ENCODE measurements around the gene PRELID1. TPM values are rescaled to one million over a fixed set of nuclear protein-coding genes. Genes with fewer than 3 reads are reported as not detected.
A peak's percentile ranks its signal among the peaks of the same experiment; 100 is the strongest.

Gene PRELID1
- total RNA-seq, 1 donor from 2014 or later = 87.0 TPM

DNA sequence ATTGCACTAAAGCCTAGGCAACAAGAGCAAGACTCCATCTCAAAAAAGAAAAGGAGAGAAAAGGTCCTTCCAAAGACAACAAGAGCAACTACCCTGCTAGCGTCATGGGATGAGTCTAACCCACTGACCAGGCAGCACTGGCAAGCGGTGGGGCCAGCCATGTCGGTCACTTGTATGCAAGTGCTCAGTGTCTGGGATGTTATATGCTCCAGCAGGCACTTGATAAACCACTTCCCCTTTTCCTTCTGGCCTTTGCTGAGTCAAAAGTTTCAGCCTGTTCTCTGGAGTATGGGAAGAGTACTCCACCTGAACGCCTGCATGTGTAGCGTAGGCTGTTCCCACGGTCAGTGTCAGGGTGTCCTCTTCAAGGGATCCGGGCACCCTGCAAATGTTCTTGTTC lies 17.3 kb downstream of the PRELID1 start:
- no peak overlapping the region for H3K27ac ChIP-seq
- no peaks in the 10 kb centered on the region for H3K36me3 ChIP-seq
- TF ChIP-seq, protein P1, sequence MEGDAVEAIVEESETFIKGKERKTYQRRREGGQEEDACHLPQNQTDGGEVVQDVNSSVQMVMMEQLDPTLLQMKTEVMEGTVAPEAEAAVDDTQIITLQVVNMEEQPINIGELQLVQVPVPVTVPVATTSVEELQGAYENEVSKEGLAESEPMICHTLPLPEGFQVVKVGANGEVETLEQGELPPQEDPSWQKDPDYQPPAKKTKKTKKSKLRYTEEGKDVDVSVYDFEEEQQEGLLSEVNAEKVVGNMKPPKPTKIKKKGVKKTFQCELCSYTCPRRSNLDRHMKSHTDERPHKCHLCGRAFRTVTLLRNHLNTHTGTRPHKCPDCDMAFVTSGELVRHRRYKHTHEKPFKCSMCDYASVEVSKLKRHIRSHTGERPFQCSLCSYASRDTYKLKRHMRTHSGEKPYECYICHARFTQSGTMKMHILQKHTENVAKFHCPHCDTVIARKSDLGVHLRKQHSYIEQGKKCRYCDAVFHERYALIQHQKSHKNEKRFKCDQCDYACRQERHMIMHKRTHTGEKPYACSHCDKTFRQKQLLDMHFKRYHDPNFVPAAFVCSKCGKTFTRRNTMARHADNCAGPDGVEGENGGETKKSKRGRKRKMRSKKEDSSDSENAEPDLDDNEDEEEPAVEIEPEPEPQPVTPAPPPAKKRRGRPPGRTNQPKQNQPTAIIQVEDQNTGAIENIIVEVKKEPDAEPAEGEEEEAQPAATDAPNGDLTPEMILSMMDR (IDR thresholded peaks at IDR 0.05) = no peak
- no peaks in the 10 kb centered on the region for H3K9me3 ChIP-seq
- DNase-seq (peak; percentile 56), ATAC-seq (peak; percentile 75)
- intact Hi-C loops (cut with DNase I) = no loop called here
- no peaks in the 10 kb centered on the region for H3K27me3 ChIP-seq
- no peaks in the 10 kb centered on the region for H3K4me1 ChIP-seq
- no peak overlapping the region for H3K4me3 ChIP-seq

DNA sequence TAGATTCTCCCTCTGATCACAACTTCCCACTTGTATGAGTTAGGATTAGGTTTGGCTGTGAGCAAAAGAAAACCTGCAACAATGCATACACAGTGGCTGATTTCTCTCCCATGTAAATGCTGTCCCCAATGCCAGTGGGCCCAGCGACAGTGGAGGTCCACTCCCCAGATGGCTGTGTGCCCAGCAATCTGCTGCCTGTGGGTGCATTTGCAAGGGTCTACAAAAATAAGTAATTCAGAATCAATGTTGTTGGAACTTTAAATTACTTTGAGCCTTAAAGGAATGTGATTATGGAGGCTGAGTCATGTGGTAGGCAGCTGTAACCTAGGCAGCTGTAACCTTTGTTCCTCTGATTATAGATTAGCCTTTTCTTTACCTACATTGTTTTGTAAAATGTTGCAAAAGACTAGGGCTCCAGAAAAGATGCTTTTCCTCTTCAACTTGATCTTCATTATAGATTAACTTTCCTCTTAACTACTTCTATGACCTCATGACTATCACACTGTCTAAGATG lies 22.3 kb downstream of the PRELID1 start:
- no peaks in the 10 kb centered on the region for H3K9me3 ChIP-seq
- ATAC-seq (no peak), DNase-seq (no peak)
- no peak overlapping the region for H3K4me3 ChIP-seq
- no peaks in the 10 kb centered on the region for H3K27me3 ChIP-seq
- no peak overlapping the region for H3K27ac ChIP-seq
- TF ChIP-seq, protein P1 (IDR thresholded peaks at IDR 0.05) = no peak
- intact Hi-C loops (cut with DNase I) = no loop called here
- H3K4me1 ChIP-seq = no peaks in the 10 kb centered on the region
- H3K36me3 ChIP-seq = peaks cover 13% of the 10 kb centered on the region

DNA sequence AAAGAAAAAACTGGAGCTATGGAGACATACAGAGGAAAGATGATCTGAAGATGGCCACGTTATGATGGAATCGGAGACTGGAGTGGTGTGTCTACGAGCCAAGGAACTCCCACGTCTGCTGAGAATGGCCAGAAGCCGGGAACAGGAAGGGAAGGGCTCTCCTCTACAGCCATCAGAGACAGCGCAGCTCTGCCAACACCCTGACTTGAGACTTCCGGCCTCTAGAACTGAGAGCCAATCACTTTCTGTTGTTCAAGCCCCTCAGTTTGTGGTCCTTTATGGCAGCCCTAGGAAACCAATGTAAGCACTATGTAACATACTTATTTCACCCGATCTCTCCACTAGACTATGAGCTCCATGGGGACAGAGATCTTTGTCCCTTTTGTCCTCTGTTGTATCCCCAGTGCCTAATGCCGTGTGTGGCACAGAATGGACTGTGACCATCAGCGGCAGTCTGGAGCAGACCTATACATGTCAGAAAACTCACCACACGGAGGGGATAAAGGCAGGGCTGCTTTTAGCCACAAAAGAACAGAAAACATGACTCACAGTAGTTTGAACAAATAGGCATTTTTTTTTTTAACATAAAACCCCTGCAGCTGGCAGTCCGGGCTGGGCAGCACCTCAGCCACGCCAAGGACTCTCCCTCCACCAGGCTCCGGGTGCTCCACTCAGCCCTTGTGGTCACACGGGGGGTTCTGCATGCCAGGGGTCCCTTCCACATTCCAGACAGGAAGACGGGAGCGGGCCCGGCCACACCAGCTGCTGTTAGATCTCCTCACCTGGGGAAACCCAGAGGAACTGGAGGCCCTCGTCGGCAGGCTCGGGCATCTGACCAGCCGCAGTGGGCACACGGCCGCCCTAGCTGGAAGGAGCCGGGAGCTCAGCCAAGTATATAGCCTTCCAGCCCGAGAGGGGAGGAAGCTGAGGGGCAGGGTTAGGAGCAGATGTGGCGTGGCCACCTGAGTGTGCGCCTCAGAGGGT lies 24.2 kb downstream of the PRELID1 start:
- DNase-seq (peak; percentile 52), ATAC-seq (peak; percentile 71)
- peaks cover 29% of the 10 kb centered on the region for H3K36me3 ChIP-seq
- H3K27ac ChIP-seq = peak overlapping the region; percentile 58
- no peaks in the 10 kb centered on the region for H3K4me1 ChIP-seq
- H3K9me3 ChIP-seq = no peaks in the 10 kb centered on the region
- no peaks in the 10 kb centered on the region for H3K27me3 ChIP-seq
- TF ChIP-seq, protein P1 (IDR thresholded peaks at IDR 0.05) = no peak
- intact Hi-C loops (cut with DNase I) = no loop called here
- no peak overlapping the region for H3K4me3 ChIP-seq

DNA sequence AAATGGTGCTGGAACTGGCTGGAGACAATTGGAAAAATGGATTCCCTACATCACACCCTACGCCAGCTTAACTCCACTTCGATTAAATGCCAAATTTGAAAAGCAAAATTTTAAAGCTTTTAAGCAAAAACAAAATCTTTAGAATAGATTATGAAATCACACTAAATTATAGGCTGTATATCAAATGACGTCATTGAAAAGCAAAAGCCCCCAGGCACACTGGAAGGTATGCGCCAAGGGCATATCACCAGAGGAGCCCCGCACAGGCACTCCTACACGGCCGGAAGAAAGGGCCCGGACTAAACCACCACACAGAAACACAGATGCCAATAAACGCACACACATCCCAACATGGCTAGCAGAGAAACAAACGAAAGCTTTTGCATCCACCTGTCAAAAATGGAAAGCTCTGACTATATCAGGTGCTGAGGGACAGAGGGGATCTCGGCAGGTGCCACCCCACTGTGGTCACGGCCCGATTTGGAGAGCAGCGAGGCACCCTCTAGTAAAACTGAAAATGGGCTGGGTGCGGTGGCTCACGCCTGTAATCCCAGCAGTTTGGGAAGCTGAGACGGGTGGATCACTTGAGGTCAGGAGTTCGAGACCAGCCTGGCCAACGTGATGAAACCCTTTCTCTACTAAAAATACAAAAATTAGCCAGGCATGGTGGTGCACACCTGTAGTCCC lies 25.1 kb downstream of the PRELID1 start:
- ATAC-seq (no peak), DNase-seq (peak; percentile 43)
- TF ChIP-seq, protein P1 (IDR thresholded peaks at IDR 0.05) = no peak
- no peaks in the 10 kb centered on the region for H3K27me3 ChIP-seq
- intact Hi-C loops (cut with DNase I) = no loop called here
- no peaks in the 10 kb centered on the region for H3K4me1 ChIP-seq
- peaks cover 38% of the 10 kb centered on the region for H3K36me3 ChIP-seq
- H3K9me3 ChIP-seq = no peaks in the 10 kb centered on the region
- H3K4me3 ChIP-seq = no peak overlapping the region
- peak overlapping the region; percentile 58 for H3K27ac ChIP-seq

DNA sequence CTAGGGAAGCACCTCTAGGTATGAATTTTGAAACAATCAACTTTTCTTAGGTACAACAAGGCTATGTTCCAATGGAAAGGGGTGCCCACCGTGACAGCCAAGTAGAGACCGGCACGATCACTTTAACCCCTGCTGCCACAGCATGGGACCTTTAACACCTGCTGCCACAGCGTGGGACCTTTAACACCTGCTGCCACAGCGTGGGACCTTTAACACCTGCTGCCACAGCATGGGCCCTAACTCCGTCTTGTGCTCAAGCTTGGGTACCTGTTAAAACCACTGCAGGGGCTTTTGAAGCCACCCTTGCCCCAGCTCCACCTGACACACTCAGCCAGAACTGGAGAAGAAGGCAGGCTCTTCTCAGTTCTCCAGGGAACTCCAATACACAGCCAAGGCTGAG lies 26.3 kb downstream of the PRELID1 start:
- Histone ChIP-seq H3K4me1 (no peaks in the 10 kb centered on the region), H3K27ac (no peak overlapping the region), H3K27me3 (no peaks in the 10 kb centered on the region), H3K4me3 (no peak overlapping the region), H3K36me3 (peaks cover 50% of the 10 kb centered on the region), H3K9me3 (no peaks in the 10 kb centered on the region)
- TF ChIP-seq, protein P1 (IDR thresholded peaks at IDR 0.05) = no peak
- intact Hi-C loops (cut with DNase I) = no loop called here
- ATAC-seq (no peak), DNase-seq (peak; percentile 32)

All from upper lobe of right lung (tissue), 1 donor.